H1 (cell line): ENCODE results near the gene PCDHGB7. TPM values are rescaled to one million over a fixed set of nuclear protein-coding genes. Genes with fewer than 3 reads are reported as not detected.

Source experiments
- RFX5 ChIP-seq: IDR thresholded peaks from 2 replicates; pipeline ENCODE4 v1.6.1; 2011; ENCODE audit warnings: low read depth, low read length, improper control_type of control experiment, borderline replicate concordance
- SP2 ChIP-seq: IDR thresholded peaks from 2 replicates; pipeline ENCODE4 v1.6.1; 2012; ENCODE audit warnings: mild to moderate bottlenecking, low read length, inconsistent platforms
- polyA plus RNA-seq, 7 experiments: library from polyadenylated mRNA; depleted of rRNA in 3 of 7; stranded (reverse) in 5 of 7; unstranded in 2 of 7; fragments of >200 nt in 5 of 7; fragments of 200-250 nt in 2 of 7; gene quantifications; 1 replicate in 5 of 7; 2 replicates in 1 of 7; 4 replicates in 1 of 7; pipeline versions ENCODE4 v1.2.1 to v1.2.3, GENCODE V29; 2011 to 2013; ENCODE audit warnings: missing spikeins in 2 of 7, mixed read lengths in 2 of 7
- total RNA-seq: library from RNA; stranded (reverse); fragmentation: NEBNext Ultra II Directional; extraction: Animal tissue kit (Norgen Biotek cat#: 25700); gene quantifications from 2 replicates; pipeline ENCODE4 v1.2.1, GENCODE V29; 2021

PCDHGB7 gene
- total and polyA plus RNA-seq, 2 of the 8 experiments (the other 6 are each of a cell fraction or from before 2014, with no cell fraction given) = 4.1 to 9.5 TPM

DNA sequence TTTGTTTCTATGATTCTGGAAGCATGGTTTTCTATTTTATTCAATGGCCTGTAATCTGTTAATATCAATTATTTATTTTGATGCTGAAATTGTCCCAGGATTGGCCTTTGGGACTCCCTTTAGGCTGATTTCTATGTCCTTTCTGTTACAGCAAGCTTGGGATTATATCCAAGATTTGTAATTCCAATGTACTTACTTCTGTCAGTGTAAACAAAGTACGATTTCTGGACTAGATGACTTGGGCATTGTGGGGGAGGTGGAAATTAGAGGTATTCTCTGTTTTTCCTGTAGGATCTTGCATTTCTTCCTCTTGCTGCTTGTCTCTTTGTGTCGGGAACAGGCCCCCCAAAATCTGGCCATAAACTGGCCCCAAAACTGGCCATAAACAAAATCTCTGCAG is 16.5 kb downstream of the PCDHGB7 start (continued):
- no peak for TF ChIP-seq SP2
- no peak for TF ChIP-seq RFX5
